ENCODE results near the gene PRKG1. TPM values are rescaled to one million over a fixed set of nuclear protein-coding genes. Genes with fewer than 3 reads are reported as not detected.
"Not testable (repeated sequence)": the region's sequence is repeated elsewhere in the genome, so short reads cannot be mapped to it uniquely, and the experiment has no call there.

The PRKG1 gene
- total and polyA plus RNA-seq, 2 donors from 2014 or later: 3.6 to 14.8 TPM

DNA sequence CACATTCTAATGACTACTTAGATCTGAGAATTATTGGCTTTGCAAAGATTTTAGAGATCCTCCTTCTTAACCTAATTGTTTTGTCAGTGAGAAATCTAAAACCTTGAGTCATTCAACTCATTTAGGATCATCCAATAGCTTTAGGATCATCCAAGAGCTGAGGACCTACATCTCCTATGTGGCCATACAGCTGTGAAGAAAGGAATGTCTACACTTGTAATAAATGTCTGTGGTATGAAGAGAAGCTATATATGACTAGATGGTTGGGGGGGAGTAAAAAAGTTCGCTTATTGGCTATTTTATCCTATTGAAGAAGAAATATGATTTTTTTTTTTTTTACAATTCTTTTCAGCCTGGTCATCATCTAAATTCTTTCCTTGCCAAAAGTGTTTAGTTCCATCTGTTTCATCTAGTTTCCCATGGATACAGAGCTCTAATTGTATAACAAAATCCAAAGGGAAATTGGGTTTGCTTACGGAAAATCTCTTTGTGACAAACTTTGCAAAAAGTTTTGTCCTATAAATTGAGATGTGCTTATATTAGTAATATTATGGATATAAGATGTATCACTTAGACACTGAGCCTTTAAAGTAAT is 196.7 kb downstream of the PRKG1 start:
- H3K36me3 ChIP-seq (ENCODE audit: control insufficient read depth in 2 of 3, insufficient read depth in 3 of 3, low read length in 3 of 3): no peaks in the 10 kb centered on the region
- intact Hi-C loops (cut with DNase I): no loop called here
- H3K27me3 ChIP-seq (ENCODE audit: control insufficient read depth, insufficient read depth, low read length): no peaks in the 10 kb centered on the region
- H3K9me3 ChIP-seq (ENCODE audit: control insufficient read depth in 2 of 3, insufficient read depth in 1 of 3, low read length in 3 of 3): no peaks in the 10 kb centered on the region
- no peak for DNase-seq
- no peak for FAIRE-seq
- TF ChIP-seq CTCF (IDR thresholded peaks at IDR 0.05; ENCODE audit: borderline replicate concordance, extremely low read depth, insufficient read depth): no peak
- H3K4me1 ChIP-seq (ENCODE audit: control insufficient read depth in 2 of 3, insufficient read depth in 2 of 3, low read depth in 1 of 3, low read length in 3 of 3): no peaks in the 10 kb centered on the region
- no peak overlapping the region for H3K4me3 ChIP-seq (ENCODE audit: low read length in 3 of 3)
- no peak overlapping the region for H3K27ac ChIP-seq (ENCODE audit: low read depth in 2 of 2, low read length in 2 of 2)
- H3K9ac ChIP-seq (ENCODE audit: low read length in 3 of 3): no peak overlapping the region

- H3K4me3 ChIP-seq (ENCODE audit: low read length in 3 of 3); H3K36me3 ChIP-seq (ENCODE audit: control insufficient read depth in 2 of 3, insufficient read depth in 3 of 3, low read length in 3 of 3); H3K9me3 ChIP-seq (ENCODE audit: control insufficient read depth in 2 of 3, insufficient read depth in 1 of 3, low read length in 3 of 3); H3K27ac ChIP-seq (ENCODE audit: low read depth in 2 of 2, low read length in 2 of 2); H3K27me3 ChIP-seq (ENCODE audit: control insufficient read depth, insufficient read depth, low read length); H3K4me1 ChIP-seq (ENCODE audit: control insufficient read depth in 2 of 3, insufficient read depth in 2 of 3, low read depth in 1 of 3, low read length in 3 of 3); FAIRE-seq; H3K9ac ChIP-seq (ENCODE audit: low read length in 3 of 3); intact Hi-C loops (cut with DNase I); DNase-seq: not testable (repeated sequence)
Measured at GRCh38 chr10:51272099-51272498, 197.8 kb downstream of the PRKG1 start.

GRCh38 chr10:51272555-51272954 is 198.3 kb downstream of the PRKG1 start:
- intact Hi-C loops (cut with DNase I): no loop called here
- no peaks in the 10 kb centered on the region for H3K36me3 ChIP-seq (ENCODE audit: control insufficient read depth in 2 of 3, insufficient read depth in 3 of 3, low read length in 3 of 3)
- H3K9ac ChIP-seq (ENCODE audit: low read length in 3 of 3): no peak overlapping the region
- H3K4me3 ChIP-seq (ENCODE audit: low read length in 3 of 3): no peak overlapping the region
- no peak overlapping the region for H3K27ac ChIP-seq (ENCODE audit: low read depth in 2 of 2, low read length in 2 of 2)
- H3K27me3 ChIP-seq (ENCODE audit: control insufficient read depth, insufficient read depth, low read length): no peaks in the 10 kb centered on the region
- TF ChIP-seq CTCF (IDR thresholded peaks at IDR 0.05; ENCODE audit: borderline replicate concordance, extremely low read depth, insufficient read depth): no peak
- no peaks in the 10 kb centered on the region for H3K4me1 ChIP-seq (ENCODE audit: control insufficient read depth in 2 of 3, insufficient read depth in 2 of 3, low read depth in 1 of 3, low read length in 3 of 3)
- peak in 1 of 5 donors; percentile 7 for DNase-seq
- no peaks in the 10 kb centered on the region for H3K9me3 ChIP-seq (ENCODE audit: control insufficient read depth in 2 of 3, insufficient read depth in 1 of 3, low read length in 3 of 3)
- no peak for FAIRE-seq

DNA sequence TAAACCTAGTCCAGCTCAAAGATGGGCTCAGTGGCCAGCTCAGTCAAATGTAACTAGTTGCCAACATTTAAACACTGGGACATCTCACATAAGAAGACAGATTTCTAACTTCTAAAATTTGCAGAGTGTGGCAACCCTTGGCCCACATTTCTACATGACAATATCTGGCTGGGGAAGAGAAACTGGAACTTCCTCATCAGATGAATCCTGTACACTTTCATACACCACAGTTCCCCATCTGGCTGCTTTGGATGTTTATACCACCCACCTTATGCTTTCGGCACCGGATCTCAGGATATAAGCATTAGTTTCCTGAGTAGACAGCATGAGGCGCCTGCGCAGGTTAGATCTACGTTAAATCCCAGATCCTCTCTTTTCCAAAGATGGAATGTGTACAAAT is 199.3 kb downstream of the PRKG1 start:
- TF ChIP-seq CTCF (IDR thresholded peaks at IDR 0.05; ENCODE audit: borderline replicate concordance, extremely low read depth, insufficient read depth): no peak
- intact Hi-C loops (cut with DNase I): no loop called here
- no peaks in the 10 kb centered on the region for H3K9me3 ChIP-seq (ENCODE audit: control insufficient read depth in 2 of 3, insufficient read depth in 1 of 3, low read length in 3 of 3)
- no peak overlapping the region for H3K9ac ChIP-seq (ENCODE audit: low read length in 3 of 3)
- FAIRE-seq (no peak), DNase-seq (no peak)
- no peaks in the 10 kb centered on the region for H3K4me1 ChIP-seq (ENCODE audit: control insufficient read depth in 2 of 3, insufficient read depth in 2 of 3, low read depth in 1 of 3, low read length in 3 of 3)
- H3K27me3 ChIP-seq (ENCODE audit: control insufficient read depth, insufficient read depth, low read length): no peaks in the 10 kb centered on the region
- H3K4me3 ChIP-seq (ENCODE audit: low read length in 3 of 3): no peak overlapping the region
- H3K36me3 ChIP-seq (ENCODE audit: control insufficient read depth in 2 of 3, insufficient read depth in 3 of 3, low read length in 3 of 3): no peaks in the 10 kb centered on the region
- H3K27ac ChIP-seq (ENCODE audit: low read depth in 2 of 2, low read length in 2 of 2): no peak overlapping the region

- intact Hi-C loops (cut with DNase I); H3K9ac ChIP-seq (ENCODE audit: low read length in 3 of 3); H3K9me3 ChIP-seq (ENCODE audit: control insufficient read depth in 2 of 3, insufficient read depth in 1 of 3, low read length in 3 of 3); H3K4me1 ChIP-seq (ENCODE audit: control insufficient read depth in 2 of 3, insufficient read depth in 2 of 3, low read depth in 1 of 3, low read length in 3 of 3); H3K36me3 ChIP-seq (ENCODE audit: control insufficient read depth in 2 of 3, insufficient read depth in 3 of 3, low read length in 3 of 3); H3K4me3 ChIP-seq (ENCODE audit: low read length in 3 of 3); DNase-seq; FAIRE-seq; H3K27me3 ChIP-seq (ENCODE audit: control insufficient read depth, insufficient read depth, low read length); H3K27ac ChIP-seq (ENCODE audit: low read depth in 2 of 2, low read length in 2 of 2): not testable (repeated sequence)
Measured at GRCh38 chr10:51276097-51276496, 201.8 kb downstream of the PRKG1 start.

DNA sequence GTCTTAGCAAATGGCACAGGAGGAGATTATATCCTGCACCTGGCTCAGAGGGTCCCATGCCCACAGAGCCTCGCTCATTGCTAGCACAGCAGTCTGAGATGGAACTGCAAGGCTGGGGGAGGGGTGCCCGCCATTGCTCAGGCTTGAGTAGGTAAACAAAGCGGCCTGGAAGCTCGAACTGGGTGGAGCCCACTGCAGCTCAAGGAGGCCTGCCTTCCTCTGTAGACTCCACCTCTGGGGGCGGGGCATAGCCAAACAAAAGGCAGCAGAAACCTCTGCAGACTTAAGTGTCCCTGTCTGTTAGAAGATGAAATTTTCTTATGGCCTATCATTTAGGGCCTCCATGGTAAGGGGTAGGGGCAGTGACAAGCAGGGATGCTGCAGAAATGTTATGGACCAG is 207.1 kb downstream of the PRKG1 start:
- DNase-seq; H3K4me3 ChIP-seq (ENCODE audit: low read length in 3 of 3); intact Hi-C loops (cut with DNase I); H3K27me3 ChIP-seq (ENCODE audit: control insufficient read depth, insufficient read depth, low read length); H3K9ac ChIP-seq (ENCODE audit: low read length in 3 of 3); H3K27ac ChIP-seq (ENCODE audit: low read depth in 2 of 2, low read length in 2 of 2); H3K4me1 ChIP-seq (ENCODE audit: control insufficient read depth in 2 of 3, insufficient read depth in 2 of 3, low read depth in 1 of 3, low read length in 3 of 3); H3K9me3 ChIP-seq (ENCODE audit: control insufficient read depth in 2 of 3, insufficient read depth in 1 of 3, low read length in 3 of 3); FAIRE-seq; H3K36me3 ChIP-seq (ENCODE audit: control insufficient read depth in 2 of 3, insufficient read depth in 3 of 3, low read length in 3 of 3): not testable (repeated sequence)
